ENCODE data around the gene PILRA.

DNA sequence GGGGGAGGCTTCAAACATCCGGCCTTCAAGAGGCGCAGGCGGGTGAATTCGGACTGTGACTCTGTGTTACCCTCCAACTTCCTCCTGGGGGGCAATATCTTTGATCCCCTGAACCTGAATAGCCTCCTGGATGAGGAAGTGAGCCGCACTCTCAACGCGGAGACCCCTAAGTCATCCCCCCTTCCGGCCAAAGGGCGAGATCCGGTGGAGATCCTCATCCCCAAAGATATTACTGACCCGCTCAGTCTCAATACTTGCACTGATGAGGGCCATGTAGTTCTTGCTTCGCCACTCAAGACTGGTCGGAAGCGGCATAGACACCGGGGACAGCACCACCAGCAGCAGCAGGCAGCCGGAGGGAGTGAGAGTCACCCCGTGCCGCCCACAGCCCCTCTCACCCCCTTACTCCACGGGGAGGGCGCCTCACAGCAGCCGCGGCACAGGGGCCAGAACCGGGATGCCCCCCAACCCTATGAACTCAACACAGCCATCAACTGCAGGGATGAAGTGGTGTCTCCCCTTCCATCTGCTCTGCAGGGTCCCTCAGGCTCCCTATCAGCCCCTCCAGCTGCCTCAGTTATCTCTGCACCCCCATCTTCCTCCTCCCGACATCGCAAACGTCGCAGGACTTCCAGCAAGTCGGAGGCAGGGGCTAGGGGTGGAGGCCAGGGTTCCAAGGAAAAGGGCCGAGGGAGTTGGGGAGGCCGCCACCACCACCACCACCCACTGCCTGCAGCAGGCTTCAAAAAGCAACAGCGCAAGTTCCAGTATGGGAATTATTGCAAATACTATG is 57.4 kb downstream of the PILRA start:
- TF ChIP-seq, protein P1, sequence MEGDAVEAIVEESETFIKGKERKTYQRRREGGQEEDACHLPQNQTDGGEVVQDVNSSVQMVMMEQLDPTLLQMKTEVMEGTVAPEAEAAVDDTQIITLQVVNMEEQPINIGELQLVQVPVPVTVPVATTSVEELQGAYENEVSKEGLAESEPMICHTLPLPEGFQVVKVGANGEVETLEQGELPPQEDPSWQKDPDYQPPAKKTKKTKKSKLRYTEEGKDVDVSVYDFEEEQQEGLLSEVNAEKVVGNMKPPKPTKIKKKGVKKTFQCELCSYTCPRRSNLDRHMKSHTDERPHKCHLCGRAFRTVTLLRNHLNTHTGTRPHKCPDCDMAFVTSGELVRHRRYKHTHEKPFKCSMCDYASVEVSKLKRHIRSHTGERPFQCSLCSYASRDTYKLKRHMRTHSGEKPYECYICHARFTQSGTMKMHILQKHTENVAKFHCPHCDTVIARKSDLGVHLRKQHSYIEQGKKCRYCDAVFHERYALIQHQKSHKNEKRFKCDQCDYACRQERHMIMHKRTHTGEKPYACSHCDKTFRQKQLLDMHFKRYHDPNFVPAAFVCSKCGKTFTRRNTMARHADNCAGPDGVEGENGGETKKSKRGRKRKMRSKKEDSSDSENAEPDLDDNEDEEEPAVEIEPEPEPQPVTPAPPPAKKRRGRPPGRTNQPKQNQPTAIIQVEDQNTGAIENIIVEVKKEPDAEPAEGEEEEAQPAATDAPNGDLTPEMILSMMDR (optimal IDR thresholded peaks at IDR 0.05 in 1 of 3, IDR thresholded peaks at IDR 0.05 in 1 of 3, conservative IDR thresholded peaks at IDR 0.05 in 1 of 3; ENCODE audit: extremely low read depth in 1 of 3, insufficient read depth in 2 of 3, low read length in 3 of 3), result no peak
- no peak for TF ChIP-seq EZH2 (IDR thresholded peaks at IDR 0.05; ENCODE audit: low read length)

Data from keratinocyte (primary cell).